CD4-positive, alpha-beta memory T cell (primary cell): ENCODE results near the gene SERPINH1. TPM values are rescaled to one million over a fixed set of nuclear protein-coding genes. Genes with fewer than 3 reads are reported as not detected.

Source experiments
- CTCF ChIA-PET: fragments of 350-600 bp; sonication (Branson Sonifier 250); formaldehyde crosslinking; loops from one replicate; lab custom pipeline; 2021; ENCODE audit warnings: inconsistent platforms; ENCODE audit not compliant: partially characterized antibody; lab: Charles Lee
- POLR2A ChIA-PET: fragments of 350-600 bp; sonication (Branson Sonifier 250); formaldehyde crosslinking; loops from one replicate; lab custom pipeline; 2021; ENCODE audit not compliant: partially characterized antibody; lab: Charles Lee
- DNase-seq, 5 donors: peaks; one replicate each; pipeline versions ENCODE4 v3.0.0 to v3.0.0-alpha.2; 2020 to 2022; ENCODE audit warnings: mixed read lengths in 1 of 5
- H3K27ac ChIP-seq: one replicate; pipeline ENCODE4 v1.7.0; 2013; ENCODE audit warnings: low read depth, low read length
- H3K27me3 ChIP-seq: 2 replicates; pipeline ENCODE4 v1.7.0; 2013; ENCODE audit warnings: mild to moderate bottlenecking, low read length, moderate library complexity; ENCODE audit not compliant: insufficient read depth
- H3K36me3 ChIP-seq: 2 replicates; pipeline ENCODE4 v1.7.0; 2013; ENCODE audit warnings: mild to moderate bottlenecking, low read length, moderate library complexity; ENCODE audit not compliant: insufficient read depth
- H3K4me1 ChIP-seq: 2 replicates; pipeline ENCODE4 v1.7.0; 2013; ENCODE audit warnings: mild to moderate bottlenecking, low read length, moderate library complexity; ENCODE audit not compliant: insufficient read depth
- H3K4me3 ChIP-seq, 2 donors: one replicate each; pipeline ENCODE4 v1.7.0; 2013; ENCODE audit warnings: low read length in 2 of 2, mild to moderate bottlenecking in 1 of 2
- H3K9me3 ChIP-seq, 2 donors: one replicate each; pipeline ENCODE4 v1.7.0; 2013; ENCODE audit warnings: low read length in 2 of 2, control low read depth in 1 of 2; ENCODE audit not compliant: control insufficient read depth in 1 of 2
- H3K27ac Mint-ChIP-seq, 7 donors: one replicate each; pipeline ENCODE4 v1.8.0; 2020 to 2021; ENCODE audit warnings: mixed read lengths in 7 of 7, mild to moderate bottlenecking in 6 of 7, inconsistent platforms in 3 of 7, moderate library complexity in 3 of 7
- H3K27me3 Mint-ChIP-seq, 2 donors: one replicate each; pipeline ENCODE4 v1.8.0; 2020 to 2021; ENCODE audit warnings: mixed read lengths in 2 of 2
- H3K36me3 Mint-ChIP-seq, 2 donors: one replicate each; pipeline ENCODE4 v1.8.0; 2020 to 2021; ENCODE audit warnings: mixed read lengths in 2 of 2, inconsistent platforms in 1 of 2, mild to moderate bottlenecking in 1 of 2
- H3K4me1 Mint-ChIP-seq, 4 donors: one replicate each; pipeline ENCODE4 v1.8.0; 2020 to 2021; ENCODE audit warnings: mixed read lengths in 4 of 4, mild to moderate bottlenecking in 1 of 4
- H3K4me3 Mint-ChIP-seq, 8 donors: one replicate each; pipeline ENCODE4 v1.8.0; 2020 to 2021; ENCODE audit warnings: mixed read lengths in 8 of 8, mild to moderate bottlenecking in 7 of 8, moderate library complexity in 6 of 8, inconsistent platforms in 3 of 8
- H3K9me3 Mint-ChIP-seq, 8 donors: one replicate each; pipeline ENCODE4 v1.8.0; 2020 to 2021; ENCODE audit warnings: mixed read lengths in 8 of 8, mild to moderate bottlenecking in 5 of 8, inconsistent platforms in 3 of 8, moderate library complexity in 1 of 8
- intact Hi-C: fragments of 100-400 bp; cut with micrococcal nuclease; formaldehyde crosslinking; loops from one replicate; pipeline ENCODE4 v1.15.1; 2023
- polyA plus RNA-seq, 2 donors: library from polyadenylated mRNA; unstranded; fragments of 300-500 nt; fragmentation: Illumina TruSeq; gene quantifications; one replicate each; pipeline ENCODE4 v1.2.3, GENCODE V29; 2021
- total RNA-seq, 2 experiments: library from RNA; stranded (reverse); gene quantifications; one replicate each; pipeline ENCODE4 v1.2.3, GENCODE V29; 2021

Gene SERPINH1
- total and polyA plus RNA-seq, 4 experiments from 2014 or later: 1.1 to 16.2 (median 11.3) TPM

GRCh38 chr11:75524665-75525432 is 37.2 kb upstream of the SERPINH1 start:
- no peaks in the 10 kb centered on the region for H3K27me3 Mint-ChIP-seq
- Histone ChIP-seq H3K4me1 (peaks cover 51% of the 10 kb centered on the region), H3K9me3 (no peaks in the 10 kb centered on the region), H3K27ac (peak overlapping the region; percentile 62), H3K27me3 (no peaks in the 10 kb centered on the region), H3K36me3 (no peaks in the 10 kb centered on the region), H3K4me3 (peak overlapping the region; percentile 57 to 67)
- peak overlapping the region; percentile 89 to 98 (median 92) for H3K4me3 Mint-ChIP-seq
- peaks cover 0 to 2% (median 0%) of the 10 kb centered on the region in 8 donors for H3K9me3 Mint-ChIP-seq
- POLR2A ChIA-PET: interaction anchor here (0.7 to 3.6 kb wide), 15 partner anchors 8 to 249 kb away, joined by 3 to 23 read pairs (median 5); partner anchors contain the start of genes RPS3 and SERPINH1
- peaks cover 36 to 69% (median 52%) of the 10 kb centered on the region in 4 donors for H3K4me1 Mint-ChIP-seq
- peaks cover 0 to 14% of the 10 kb centered on the region in 2 donors for H3K36me3 Mint-ChIP-seq
- DNase-seq: peak; percentile 32 to 70 (median 40)
- H3K27ac Mint-ChIP-seq: peak overlapping the region; percentile 72 to 96 (median 91)
- CTCF ChIA-PET: interaction anchor here (0.6 to 3.8 kb wide), 13 partner anchors 8 to 136 kb away, joined by 3 to 40 read pairs (median 4); no protein-coding TSS in a partner anchor
- intact Hi-C loops: loop anchor here (1.0 kb wide), 4 partner anchors 17 to 80 kb away; no protein-coding TSS in a partner anchor

- Histone ChIP-seq H3K36me3 (no peaks in the 10 kb centered on the region), H3K9me3 (no peaks in the 10 kb centered on the region), H3K27ac (peak within 1 kb of the TSS; percentile 62), H3K4me1 (peaks cover 47% of the 10 kb centered on the region), H3K27me3 (no peaks in the 10 kb centered on the region), H3K4me3 (peak within 1 kb of the TSS; percentile 65 to 67)
- Mint-ChIP-seq H3K9me3 (peaks cover 0 to 2% (median 0%) of the 10 kb centered on the region in 8 donors), H3K27me3 (no peaks in the 10 kb centered on the region), H3K4me3 (peak within 1 kb of the TSS; percentile 89 to 98 (median 92)), H3K27ac (peak within 1 kb of the TSS; percentile 82 to 96 (median 91)), H3K36me3 (peaks cover 0 to 11% of the 10 kb centered on the region in 2 donors), H3K4me1 (peaks cover 33 to 70% (median 48%) of the 10 kb centered on the region in 4 donors)
- peak; percentile 89 to 94 (median 92) for DNase-seq
- CTCF ChIA-PET: interaction anchor here (0.6 to 3.8 kb wide), 15 partner anchors 9 to 136 kb away, joined by 3 to 40 read pairs (median 4); no protein-coding TSS in a partner anchor
- POLR2A ChIA-PET: interaction anchor here (0.7 to 3.6 kb wide), 21 partner anchors 8 to 250 kb away, joined by 3 to 23 read pairs (median 4); partner anchors contain the start of genes RPS3 and SERPINH1
- intact Hi-C loops: loop anchor here (1.0 to 2.0 kb wide), 7 partner anchors 17 to 126 kb away; partner anchors contain the start of genes RPS3 and SERPINH1
Observed at GRCh38 chr11:75525433-75526191, 36.4 kb upstream of the SERPINH1 start, which contains the start of gene GDPD5. Gene GDPD5 (minus strand): TSS chr11:75525941. CDS start chr11:75477735, 48,206 bp downstream.

- H3K4me3 Mint-ChIP-seq: peak overlapping the region; percentile 79 to 87 (median 85)
- H3K4me1 ChIP-seq: peaks cover 41% of the 10 kb centered on the region
- H3K9me3 Mint-ChIP-seq: peaks cover 0 to 2% (median 0%) of the 10 kb centered on the region in 8 donors
- no peaks in the 10 kb centered on the region for H3K27me3 ChIP-seq
- H3K4me3 ChIP-seq: peak overlapping the region; percentile 65 to 67
- ChIA-PET CTCF (interaction anchor here (0.7 to 3.8 kb wide), 11 partner anchors 16 to 137 kb away, joined by 3 to 40 read pairs (median 4); no protein-coding TSS in a partner anchor), POLR2A (interaction anchor here (0.7 to 3.6 kb wide), 13 partner anchors 8 to 251 kb away, joined by 3 to 23 read pairs (median 4); partner anchors contain the start of gene RPS3)
- no peaks in the 10 kb centered on the region for H3K9me3 ChIP-seq
- peaks cover 0 to 10% of the 10 kb centered on the region in 2 donors for H3K36me3 Mint-ChIP-seq
- intact Hi-C loops: loop anchor here (1.0 to 2.0 kb wide), 3 partner anchors 37 to 127 kb away; partner anchors contain the start of genes RPS3 and SERPINH1
- H3K27ac ChIP-seq: peak overlapping the region; percentile 51
- H3K36me3 ChIP-seq: no peaks in the 10 kb centered on the region
- no peak for DNase-seq
- H3K27ac Mint-ChIP-seq: peak overlapping the region; percentile 34 to 91 (median 82)
- peaks cover 31 to 72% (median 46%) of the 10 kb centered on the region in 4 donors for H3K4me1 Mint-ChIP-seq
- H3K27me3 Mint-ChIP-seq: no peaks in the 10 kb centered on the region
Observed at GRCh38 chr11:75526192-75526541, 35.9 kb upstream of the SERPINH1 start.

- Mint-ChIP-seq H3K9me3 (peaks cover 0 to 2% (median 0%) of the 10 kb centered on the region in 8 donors), H3K4me3 (peak overlapping the region; percentile 65 to 87 (median 85)), H3K4me1 (peaks cover 30 to 72% (median 46%) of the 10 kb centered on the region in 4 donors), H3K27me3 (no peaks in the 10 kb centered on the region), H3K36me3 (peaks cover 0 to 5% of the 10 kb centered on the region in 2 donors), H3K27ac (peak overlapping the region in 5 of 7 donors; percentile 44 to 84 (median 78))
- intact Hi-C loops: loop anchor here (2.0 kb wide), 1 partner anchor 36 kb away; the partner anchor contains the start of gene SERPINH1
- Histone ChIP-seq H3K27ac (no peak overlapping the region), H3K4me3 (no peak overlapping the region), H3K36me3 (no peaks in the 10 kb centered on the region), H3K27me3 (no peaks in the 10 kb centered on the region), H3K9me3 (no peaks in the 10 kb centered on the region), H3K4me1 (peaks cover 41% of the 10 kb centered on the region)
- CTCF ChIA-PET: interaction anchor here (1.6 to 3.8 kb wide), 3 partner anchors 51 to 138 kb away, joined by 6 to 40 read pairs (median 8); no protein-coding TSS in a partner anchor
- no peak for DNase-seq
- POLR2A ChIA-PET: interaction anchor here (3.2 to 3.6 kb wide), 2 partner anchors 19 to 127 kb away, joined by 13 to 23 read pairs; partner anchors contain the start of gene RPS3
Observed at GRCh38 chr11:75527130-75527529, 34.9 kb upstream of the SERPINH1 start.

- Mint-ChIP-seq H3K27me3 (no peaks in the 10 kb centered on the region), H3K27ac (peak overlapping the region; percentile 1 to 85 (median 46)), H3K36me3 (peaks cover 0 to 5% of the 10 kb centered on the region in 2 donors)
Observed at GRCh38 chr11:75527938-75528735, 33.9 kb upstream of the SERPINH1 start.

More at GRCh38 chr11:75527938-75528735, 33.9 kb upstream of the SERPINH1 start:
- H3K4me1 Mint-ChIP-seq: peaks cover 32 to 67% (median 43%) of the 10 kb centered on the region in 4 donors
- ChIA-PET POLR2A (interaction anchor here (0.8 to 1.3 kb wide), 5 partner anchors 11 to 253 kb away, joined by 3 to 6 read pairs (median 3); no protein-coding TSS in a partner anchor), CTCF (interaction anchor here (1.0 to 10.1 kb wide), 5 partner anchors 20 to 141 kb away, joined by 3 to 301 read pairs (median 46); no protein-coding TSS in a partner anchor)
- no peak for DNase-seq
- peaks cover 34% of the 10 kb centered on the region for H3K4me1 ChIP-seq
- no peaks in the 10 kb centered on the region for H3K27me3 ChIP-seq
- no peaks in the 10 kb centered on the region for H3K9me3 ChIP-seq
- H3K4me3 ChIP-seq: no peak overlapping the region
- intact Hi-C loops: loop anchor here (2.0 kb wide), 1 partner anchor 35 kb away; the partner anchor contains the start of gene SERPINH1
- no peak overlapping the region for H3K27ac ChIP-seq
- H3K36me3 ChIP-seq: no peaks in the 10 kb centered on the region
- H3K4me3 Mint-ChIP-seq: peak overlapping the region; percentile 28 to 87 (median 66)
- peaks cover 0 to 2% (median 0%) of the 10 kb centered on the region in 8 donors for H3K9me3 Mint-ChIP-seq
